Stimulated activated CD8-positive, alpha-beta memory T cell treated with anti-CD3 and anti-CD28 coated beads, Interleukin-15, amount 100 ng/mL, for 4 hours (primary cell): Measurements from ENCODE around the gene ANXA9.

Source experiments
- DNase-seq, 2 donors: peaks; one replicate each; pipeline ENCODE4 v3.0.0-alpha.2; 2020; ENCODE audit warnings: low read depth in 2 of 2

ANXA9 gene

GRCh38 chr1:150974580-150975478, 7.3 kb upstream of the ANXA9 start, which contains the start of gene CERS2:
Gene CERS2 (minus strand): TSS chr1:150974835. CDS start chr1:150969090, 5,745 bp downstream.
- peak; percentile 28 to 60 for DNase-seq

DNA sequence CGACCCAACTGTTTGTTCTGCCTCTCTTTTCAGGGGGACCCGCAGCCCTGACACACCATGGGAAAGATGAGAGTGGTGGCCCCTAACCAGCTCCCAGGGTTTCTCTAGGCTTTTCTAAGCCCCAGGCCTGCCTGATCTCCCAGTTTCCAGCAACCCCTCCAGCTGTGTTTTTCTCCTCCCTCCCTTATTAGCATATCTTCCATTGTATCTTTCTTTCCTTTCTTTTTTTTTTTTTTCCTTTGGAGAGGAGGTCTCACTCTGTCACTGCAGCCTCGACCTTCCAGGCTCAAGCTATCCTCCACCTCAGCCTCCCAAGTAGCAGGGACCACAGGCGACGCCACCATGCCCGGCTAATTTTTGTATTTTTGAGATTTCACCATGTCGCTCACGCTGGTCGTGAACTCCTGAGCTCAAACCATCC, 5.7 kb upstream of the ANXA9 start:
- no peak for DNase-seq

GRCh38 chr1:150976879-150977694, 5.0 kb upstream of the ANXA9 start:
- DNase-seq, result peak; percentile 54 to 55

DNA sequence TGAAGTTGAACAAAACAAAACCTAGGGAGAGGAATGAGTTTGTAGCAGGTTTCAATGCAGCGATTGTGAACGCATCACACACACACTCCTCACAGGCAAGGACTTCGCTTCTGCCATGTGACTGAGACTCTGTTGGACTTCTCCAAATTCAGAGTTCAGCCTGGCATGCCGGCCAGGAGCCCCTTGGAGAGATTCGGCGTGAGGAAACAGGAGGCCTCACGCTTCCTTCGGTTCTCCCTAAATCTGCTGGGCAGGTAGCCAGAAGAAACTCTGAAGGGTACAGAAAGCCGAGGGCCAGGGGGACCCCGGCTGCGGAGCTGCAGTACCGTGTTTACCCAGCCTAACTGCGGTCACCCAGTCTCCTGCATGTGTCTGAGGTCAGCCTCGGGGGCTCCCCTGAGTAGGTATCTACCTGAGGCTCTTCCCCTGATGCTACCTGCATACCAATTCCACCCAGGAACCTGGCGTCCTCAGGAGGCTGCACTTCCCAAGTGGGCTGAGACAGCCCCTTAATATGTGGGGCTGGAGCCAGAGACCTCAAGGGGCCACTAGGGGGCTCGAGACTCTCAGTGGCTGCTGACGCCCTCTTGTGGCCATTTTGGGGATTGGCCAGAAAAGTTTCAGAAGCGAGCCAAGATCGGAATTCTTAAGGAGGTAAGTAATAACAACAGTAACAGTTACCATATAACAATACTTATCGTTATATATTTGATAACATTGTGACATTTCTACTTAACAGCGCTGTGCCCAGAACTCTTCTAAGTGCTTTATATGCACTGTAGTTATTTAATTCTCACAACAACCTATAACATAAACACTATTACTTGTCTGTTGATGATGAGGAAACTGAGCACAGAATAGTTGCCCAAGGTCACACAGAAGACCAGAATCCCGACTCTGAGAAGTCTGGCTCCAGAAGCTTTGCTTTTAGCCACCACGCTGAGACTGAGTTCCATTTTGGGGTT, 2.7 kb upstream of the ANXA9 start:
- DNase-seq, result peak; percentile 57 to 72

DNA sequence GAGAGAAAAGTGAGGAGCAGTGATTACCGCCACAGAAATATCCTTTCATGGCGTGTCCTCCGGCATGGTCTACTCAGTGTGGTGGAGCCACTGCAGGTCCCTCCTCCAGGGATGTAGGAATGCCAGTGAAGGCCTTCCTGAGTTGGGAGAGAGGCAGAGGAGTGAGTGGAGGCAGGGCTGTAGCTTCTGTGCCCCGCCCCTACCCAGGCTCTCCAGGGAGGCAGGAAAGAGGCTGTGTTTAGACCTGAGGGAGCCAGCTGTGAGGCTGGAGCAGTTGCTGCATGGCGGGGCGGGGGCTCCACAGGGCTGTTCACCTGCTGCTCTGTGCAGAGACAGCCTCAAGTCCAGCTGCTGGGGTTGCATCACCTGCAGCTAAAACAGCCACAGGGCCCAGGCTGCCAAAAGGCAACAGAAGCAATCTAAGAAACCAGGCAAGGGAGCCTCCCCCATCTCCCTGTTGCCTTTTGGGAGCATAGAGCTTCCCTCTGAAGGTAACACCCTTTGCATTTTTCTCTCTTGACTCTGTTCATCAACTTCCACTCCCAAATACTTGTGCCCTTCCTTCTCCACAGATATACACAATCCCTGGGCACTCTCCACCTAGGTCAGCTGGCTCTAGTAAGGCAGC, 801 bp upstream of the ANXA9 start:
- DNase-seq, result no peak

- no peak for DNase-seq
Observed at GRCh38 chr1:150985179-150985825, 3.2 kb downstream of the ANXA9 start.

DNA sequence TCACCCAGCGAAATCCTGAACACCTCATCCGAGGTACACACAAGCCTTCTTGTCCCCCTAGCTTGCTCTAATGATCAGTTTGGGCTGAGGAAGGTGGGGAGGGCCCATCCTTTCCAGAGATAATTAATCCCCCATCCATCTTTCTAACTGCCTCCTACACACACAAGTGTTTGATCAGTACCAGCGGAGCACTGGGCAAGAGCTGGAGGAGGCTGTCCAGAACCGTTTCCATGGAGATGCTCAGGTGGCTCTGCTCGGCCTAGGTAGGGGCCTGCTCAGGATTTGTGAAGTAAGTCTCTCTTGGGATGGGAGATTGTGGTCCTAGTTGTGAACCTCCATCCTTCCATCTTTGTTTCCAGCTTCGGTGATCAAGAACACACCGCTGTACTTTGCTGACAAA, 5.8 kb downstream of the ANXA9 start:
- no peak for DNase-seq

GRCh38 chr1:150992626-150993025, 10.5 kb downstream of the ANXA9 start:
- no peak for DNase-seq

DNA sequence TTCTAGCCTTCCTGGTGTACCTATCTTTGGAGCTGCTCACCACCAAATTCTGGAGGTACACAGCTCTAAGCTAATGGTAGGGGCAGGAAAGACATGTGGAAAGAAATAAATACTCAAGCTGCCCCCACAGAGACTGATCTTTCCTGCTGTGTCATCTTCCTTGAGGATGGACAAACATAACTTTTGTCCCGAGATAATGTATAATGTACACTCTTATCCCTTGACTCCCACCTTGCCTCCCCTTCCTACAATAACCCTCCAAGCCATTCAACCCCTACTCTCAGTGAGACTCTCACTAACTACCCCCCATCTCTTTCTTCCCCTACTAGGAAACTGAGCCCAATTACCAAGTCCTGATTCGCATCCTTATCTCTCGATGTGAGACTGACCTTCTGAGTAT, 12.2 kb downstream of the ANXA9 start:
- no peak for DNase-seq

DNA sequence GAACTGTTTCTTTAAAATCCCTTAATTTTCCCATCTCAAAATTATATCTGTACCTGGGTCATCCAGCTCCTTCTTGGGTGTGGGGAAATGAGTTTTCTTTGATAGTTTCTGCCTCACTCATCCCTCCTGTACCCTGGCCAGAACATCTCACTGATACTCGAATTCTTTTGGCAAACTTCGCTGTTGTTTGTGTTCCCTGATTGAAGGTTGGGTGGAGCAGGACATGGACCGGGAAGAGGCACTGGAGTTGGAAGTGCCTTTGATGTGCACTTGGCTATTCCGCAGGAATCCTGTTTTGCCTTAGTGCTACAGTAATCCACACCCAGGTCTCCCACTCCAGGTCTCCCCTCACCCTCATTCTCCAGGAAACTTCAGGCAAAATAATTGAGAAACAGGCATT, 13.4 kb downstream of the ANXA9 start:
- no peak for DNase-seq

DNA sequence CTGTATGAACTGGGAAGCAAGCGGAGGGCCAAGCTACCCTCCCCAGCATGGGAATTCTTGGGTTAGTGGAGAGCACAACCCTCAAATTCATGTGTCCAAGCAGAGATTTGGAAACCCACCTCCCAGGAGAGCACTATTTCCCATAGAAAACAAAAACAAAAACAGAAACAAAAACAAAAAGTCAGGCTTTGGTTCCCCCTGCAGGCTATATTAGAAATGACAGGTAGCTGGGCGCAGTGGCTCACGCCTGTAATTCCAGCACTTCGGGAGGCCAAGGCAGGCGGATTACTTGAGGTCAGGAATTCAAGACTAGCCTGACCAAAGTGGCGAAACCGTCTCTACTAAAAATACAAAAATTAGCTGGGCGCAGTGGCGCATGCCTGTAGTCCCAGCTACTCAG, 13.8 kb downstream of the ANXA9 start:
- DNase-seq, result no peak

- DNase-seq, result no peak
Observed at GRCh38 chr1:150997126-150997872, 15.2 kb downstream of the ANXA9 start.

- DNase-seq, result no peak
Observed at GRCh38 chr1:150997949-150998348, 15.9 kb downstream of the ANXA9 start.

GRCh38 chr1:150999051-150999674, 17.1 kb downstream of the ANXA9 start:
- no peak for DNase-seq

DNA sequence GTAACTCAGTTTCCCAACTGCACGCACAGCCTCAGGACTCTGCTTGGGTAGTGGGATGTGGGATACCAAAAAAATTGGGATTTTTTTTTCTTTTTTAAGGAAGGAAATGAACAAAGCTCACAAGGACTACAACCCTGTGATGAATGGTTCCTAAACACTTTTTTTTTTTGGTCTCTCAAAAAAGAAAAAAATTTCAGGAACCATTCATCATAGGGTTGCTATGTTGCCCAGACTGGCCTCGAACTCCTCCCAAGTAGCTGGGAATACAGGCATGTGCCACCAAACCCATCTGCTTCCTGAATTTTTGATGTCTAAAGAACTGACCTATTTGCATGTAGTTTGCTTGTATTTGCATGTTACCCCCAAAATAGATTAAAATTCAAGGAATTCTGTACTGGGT, 17.8 kb downstream of the ANXA9 start:
- no peak for DNase-seq

DNA sequence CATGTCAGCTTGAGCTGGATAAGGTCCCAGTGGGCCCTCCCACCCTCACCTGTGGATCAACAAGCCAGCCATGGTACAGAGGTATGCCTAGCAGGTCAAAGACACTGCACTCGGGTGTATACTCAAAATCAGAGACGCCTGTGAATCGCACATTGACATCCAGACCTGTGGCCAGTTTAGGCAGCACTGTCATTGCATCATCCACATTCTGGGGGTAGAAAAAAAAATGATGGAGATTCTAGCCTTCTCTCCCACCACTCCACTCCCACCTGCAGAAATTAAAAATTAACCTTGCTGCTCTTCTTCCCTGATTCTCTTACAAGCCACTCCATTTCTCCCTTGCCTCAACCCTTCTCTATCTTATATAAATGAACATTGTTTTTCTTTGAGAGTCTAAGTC, 18.3 kb downstream of the ANXA9 start:
- DNase-seq, result no peak

- no peak for DNase-seq
Observed at GRCh38 chr1:151001602-151002001, 19.5 kb downstream of the ANXA9 start.

DNA sequence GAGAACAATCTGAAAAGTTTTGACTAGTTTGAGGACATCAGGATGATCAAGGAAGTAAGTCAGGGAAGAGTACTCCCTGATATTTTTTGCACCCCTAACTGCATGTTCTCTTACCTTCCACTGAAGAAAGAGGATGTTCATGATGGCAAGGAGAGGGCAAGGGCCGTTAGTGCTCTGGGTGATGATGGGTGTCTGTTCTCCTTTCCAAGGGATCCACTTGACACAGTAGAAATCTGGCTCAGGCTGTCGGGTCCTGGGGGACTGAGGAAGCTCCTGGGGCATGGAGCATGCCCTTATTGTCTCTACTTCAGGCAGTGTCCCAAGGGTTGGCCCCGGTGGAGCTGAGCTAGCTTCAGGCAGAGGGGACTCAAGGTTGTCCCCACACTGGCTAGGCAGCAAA, 20.0 kb downstream of the ANXA9 start:
- DNase-seq, result no peak

DNA sequence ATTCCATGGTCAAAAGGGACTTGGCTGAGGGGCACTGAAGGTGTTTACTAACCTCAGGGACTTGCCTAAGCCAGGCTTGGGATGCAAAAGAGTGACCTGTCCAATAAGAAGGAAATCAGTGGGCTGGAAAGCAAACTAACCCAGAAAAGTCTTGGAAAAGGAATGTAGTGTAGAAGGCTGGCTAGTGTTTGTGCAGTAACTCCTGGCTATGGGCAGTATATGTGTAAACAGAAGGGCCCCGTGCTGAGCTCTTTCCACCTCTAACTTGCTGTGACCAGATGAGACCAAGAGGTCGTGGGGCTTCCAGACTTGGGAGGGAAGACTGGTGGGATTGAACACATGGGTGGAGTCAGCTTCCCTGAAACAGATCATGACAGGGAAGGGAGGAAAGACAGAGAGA, 20.5 kb downstream of the ANXA9 start:
- no peak for DNase-seq
